Central memory CD8-positive, alpha-beta T cell (primary cell): ENCODE results near the gene PAPPA.

Experiments used
- ATAC-seq: fragments of 150-1000 bp; cut with Tn5 transposase; replicated peaks from 2 replicates; pipeline ENCODE4 v1.10.0; 2022; ENCODE audit warnings: mild to moderate bottlenecking, moderate FRiP score, moderate number of reproducible peaks; ENCODE audit not compliant: poor library complexity, severe bottlenecking; ENCODE audit errors: extremely low read depth
- DNase-seq, 2 donors: peaks; one replicate each; pipeline ENCODE4 v3.0.0; 2021; ENCODE audit warnings: low spot score in 2 of 2
- H3K27ac Mint-ChIP-seq: one replicate; pipeline ENCODE4 v1.8.0; 2022; ENCODE audit warnings: low read depth, mild to moderate bottlenecking, moderate library complexity, mixed read lengths
- H3K27me3 Mint-ChIP-seq: one replicate; pipeline ENCODE4 v1.8.0; 2022; ENCODE audit warnings: mixed read lengths
- H3K36me3 Mint-ChIP-seq: one replicate; pipeline ENCODE4 v1.8.0; 2022; ENCODE audit warnings: mild to moderate bottlenecking, moderate library complexity, mixed read lengths; ENCODE audit not compliant: insufficient read depth
- H3K4me1 Mint-ChIP-seq: one replicate; pipeline ENCODE4 v1.8.0; 2022; ENCODE audit warnings: mixed read lengths
- H3K4me3 Mint-ChIP-seq: one replicate; pipeline ENCODE4 v1.8.0; 2022; ENCODE audit warnings: mild to moderate bottlenecking, moderate library complexity, mixed read lengths
- H3K9me3 Mint-ChIP-seq: one replicate; pipeline ENCODE4 v1.8.0; 2022; ENCODE audit warnings: mixed read lengths

Gene PAPPA

DNA sequence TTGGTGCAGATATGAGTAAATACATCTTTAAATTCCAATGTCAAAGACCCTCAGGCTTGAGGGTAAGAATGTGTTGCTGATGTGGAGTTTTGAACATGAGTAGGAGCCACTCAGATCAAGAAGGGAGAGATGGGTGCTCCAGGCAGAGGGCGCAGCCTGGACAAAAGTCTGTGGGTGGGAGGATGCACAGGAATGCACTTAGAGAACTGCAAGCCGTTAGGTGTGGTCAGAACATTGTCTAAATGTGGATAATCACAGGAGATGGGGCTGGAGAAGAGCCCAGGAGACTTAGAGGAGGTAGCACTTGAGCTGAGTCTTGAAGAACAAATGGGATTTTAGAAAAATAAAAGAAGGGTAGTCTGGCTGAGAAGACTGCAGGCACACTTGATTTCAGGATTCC lies 255.5 kb downstream of the PAPPA start:
- no peak for ATAC-seq
- H3K27ac Mint-ChIP-seq, result no peak overlapping the region

DNA sequence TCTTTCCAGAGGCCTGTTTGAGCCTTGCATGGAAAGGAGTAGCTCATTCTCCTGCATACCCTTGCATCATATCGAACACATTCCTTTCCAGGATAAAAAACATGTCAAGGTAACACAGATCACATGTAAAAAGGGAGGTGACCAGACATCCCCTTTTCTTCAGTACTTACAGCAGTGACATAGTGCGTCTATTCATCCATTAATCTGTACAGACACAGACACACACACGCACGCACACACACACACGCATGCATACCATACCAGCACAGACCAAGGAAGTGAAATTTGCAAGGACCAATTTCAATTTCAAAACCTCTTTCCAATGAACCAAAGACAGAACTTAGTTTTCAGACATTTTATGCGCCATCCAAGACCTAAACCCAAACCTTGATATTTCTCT lies 256.0 kb downstream of the PAPPA start:
- ATAC-seq (no peak), DNase-seq (no peak)
- Mint-ChIP-seq H3K9me3 (no peaks in the 10 kb centered on the region), H3K27ac (no peak overlapping the region), H3K27me3 (no peaks in the 10 kb centered on the region), H3K4me1 (no peaks in the 10 kb centered on the region), H3K4me3 (no peak overlapping the region), H3K36me3 (peaks cover 2% of the 10 kb centered on the region)

More for the DNA sequence above, 255.5 kb downstream of the PAPPA start:
- no peak for DNase-seq
- H3K4me1 Mint-ChIP-seq, result no peaks in the 10 kb centered on the region
- no peaks in the 10 kb centered on the region for H3K27me3 Mint-ChIP-seq
- no peaks in the 10 kb centered on the region for H3K9me3 Mint-ChIP-seq
- H3K36me3 Mint-ChIP-seq, result peaks cover 2% of the 10 kb centered on the region
- H3K4me3 Mint-ChIP-seq, result no peak overlapping the region

DNA sequence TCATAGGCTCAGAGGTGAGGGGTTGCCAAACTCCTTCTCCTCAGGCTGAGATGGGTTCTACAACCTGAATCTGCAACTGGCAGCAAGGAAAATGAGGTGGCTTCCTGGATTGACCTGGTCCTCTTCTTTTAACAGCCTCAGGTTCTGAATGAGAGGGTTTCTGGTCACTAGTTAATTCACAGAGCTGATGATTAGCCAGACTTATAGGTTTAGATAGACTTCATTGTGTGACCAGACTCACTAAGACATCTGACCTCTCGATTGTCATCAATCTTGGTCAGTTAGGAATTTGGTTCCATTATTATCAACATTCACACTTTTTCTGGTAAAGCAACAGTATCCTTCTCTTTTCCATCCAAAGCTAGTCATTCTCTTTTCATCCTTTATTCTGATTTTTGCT lies 257.9 kb downstream of the PAPPA start:
- ATAC-seq (no peak), DNase-seq (no peak)
- no peaks in the 10 kb centered on the region for H3K9me3 Mint-ChIP-seq
- no peaks in the 10 kb centered on the region for H3K27me3 Mint-ChIP-seq
- no peak overlapping the region for H3K27ac Mint-ChIP-seq
- H3K4me1 Mint-ChIP-seq, result no peaks in the 10 kb centered on the region
- no peak overlapping the region for H3K4me3 Mint-ChIP-seq
- H3K36me3 Mint-ChIP-seq, result peaks cover 2% of the 10 kb centered on the region

DNA sequence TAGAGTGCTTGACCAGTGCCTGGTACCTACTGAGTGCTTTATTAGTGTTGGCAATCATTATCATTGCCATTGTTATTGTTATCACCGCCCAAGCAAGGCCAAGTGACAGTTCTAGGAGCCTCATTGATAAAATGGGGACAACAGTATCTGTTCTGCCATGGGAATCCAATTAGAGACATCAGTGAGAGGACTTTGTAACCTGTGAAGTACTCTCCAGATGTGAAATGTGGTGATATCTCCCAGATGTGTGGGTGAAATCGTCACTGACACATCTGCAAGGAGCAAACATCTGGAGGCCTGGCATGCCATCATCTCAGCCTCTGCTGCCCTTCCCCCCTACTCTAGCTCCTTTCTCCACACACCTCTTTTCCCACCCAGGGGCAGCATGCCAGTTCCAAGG lies 260.8 kb downstream of the PAPPA start:
- no peaks in the 10 kb centered on the region for H3K36me3 Mint-ChIP-seq
- no peaks in the 10 kb centered on the region for H3K27me3 Mint-ChIP-seq
- H3K4me1 Mint-ChIP-seq, result no peaks in the 10 kb centered on the region
- no peak overlapping the region for H3K4me3 Mint-ChIP-seq
- no peak overlapping the region for H3K27ac Mint-ChIP-seq
- no peaks in the 10 kb centered on the region for H3K9me3 Mint-ChIP-seq
- DNase-seq, result no peak
- no peak for ATAC-seq

DNA sequence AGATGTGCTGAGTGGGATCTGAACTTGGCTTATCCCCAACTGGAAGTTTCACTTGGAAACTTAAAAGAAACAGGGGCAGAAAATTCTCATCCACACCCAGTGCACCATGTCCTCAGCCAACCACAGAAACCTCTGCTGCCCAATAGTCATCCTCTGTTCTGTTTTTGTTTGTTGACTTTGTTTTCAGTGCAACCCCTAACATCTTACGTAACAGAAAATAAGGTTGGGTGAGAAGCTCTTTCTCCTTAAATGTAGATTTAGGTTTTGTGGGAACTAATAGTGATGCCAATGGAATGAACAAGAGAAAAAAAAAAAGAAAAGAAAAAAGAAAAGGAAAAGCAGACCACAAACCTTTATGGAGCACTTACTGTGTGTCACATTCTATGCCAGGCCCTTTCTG lies 262.8 kb downstream of the PAPPA start:
- no peak overlapping the region for H3K27ac Mint-ChIP-seq
- no peaks in the 10 kb centered on the region for H3K27me3 Mint-ChIP-seq
- DNase-seq, result no peak
- no peak for ATAC-seq
- no peaks in the 10 kb centered on the region for H3K9me3 Mint-ChIP-seq
- no peak overlapping the region for H3K4me3 Mint-ChIP-seq
- H3K36me3 Mint-ChIP-seq, result no peaks in the 10 kb centered on the region
- H3K4me1 Mint-ChIP-seq, result no peaks in the 10 kb centered on the region

DNA sequence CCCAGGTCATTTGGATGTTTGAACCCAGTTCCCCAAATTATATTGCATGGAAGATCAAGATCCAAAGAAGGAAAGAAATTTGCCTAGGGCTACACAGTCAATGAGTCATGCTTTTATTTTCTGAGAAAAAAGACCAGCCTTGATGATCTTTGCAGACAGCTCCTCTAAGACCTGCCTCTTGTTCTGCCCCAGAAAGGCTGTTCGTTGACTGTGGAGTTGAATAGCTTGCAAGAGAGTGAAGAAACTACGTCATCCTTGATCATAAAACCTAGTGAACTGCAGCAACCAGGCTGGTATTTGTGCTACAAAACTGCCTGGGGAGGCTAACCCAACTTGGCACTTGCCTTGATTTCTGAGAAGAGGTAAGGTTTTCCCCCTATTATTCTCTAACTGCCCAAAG lies 263.9 kb downstream of the PAPPA start:
- H3K27ac Mint-ChIP-seq, result no peak overlapping the region
- H3K9me3 Mint-ChIP-seq, result no peaks in the 10 kb centered on the region
- DNase-seq (no peak), ATAC-seq (no peak)
- no peak overlapping the region for H3K4me3 Mint-ChIP-seq
- no peaks in the 10 kb centered on the region for H3K4me1 Mint-ChIP-seq
- no peaks in the 10 kb centered on the region for H3K27me3 Mint-ChIP-seq
- H3K36me3 Mint-ChIP-seq, result peaks cover 2% of the 10 kb centered on the region

DNA sequence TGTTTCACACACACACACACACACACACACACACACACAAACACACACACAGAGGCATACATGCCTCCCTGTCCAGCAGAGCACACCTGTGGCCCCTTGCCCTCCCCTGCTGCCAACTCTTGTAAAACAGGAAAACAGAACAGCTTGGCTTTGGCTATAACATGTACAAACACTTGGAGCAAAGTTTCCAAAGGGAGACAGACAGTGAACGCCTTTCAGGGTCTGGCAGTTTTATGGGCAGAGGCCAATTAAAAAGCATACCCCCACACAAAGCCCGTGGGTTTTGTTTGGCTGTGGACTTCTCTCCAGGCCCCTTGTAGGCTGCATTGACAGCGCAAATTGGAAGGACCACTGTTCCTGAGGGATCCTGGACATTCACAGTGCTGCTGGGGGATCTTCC lies 265.6 kb downstream of the PAPPA start:
- Mint-ChIP-seq H3K36me3 (peaks cover 2% of the 10 kb centered on the region), H3K27ac (no peak overlapping the region), H3K4me1 (no peaks in the 10 kb centered on the region), H3K4me3 (no peak overlapping the region), H3K9me3 (no peaks in the 10 kb centered on the region), H3K27me3 (no peaks in the 10 kb centered on the region)
- ATAC-seq (no peak), DNase-seq (no peak)

DNA sequence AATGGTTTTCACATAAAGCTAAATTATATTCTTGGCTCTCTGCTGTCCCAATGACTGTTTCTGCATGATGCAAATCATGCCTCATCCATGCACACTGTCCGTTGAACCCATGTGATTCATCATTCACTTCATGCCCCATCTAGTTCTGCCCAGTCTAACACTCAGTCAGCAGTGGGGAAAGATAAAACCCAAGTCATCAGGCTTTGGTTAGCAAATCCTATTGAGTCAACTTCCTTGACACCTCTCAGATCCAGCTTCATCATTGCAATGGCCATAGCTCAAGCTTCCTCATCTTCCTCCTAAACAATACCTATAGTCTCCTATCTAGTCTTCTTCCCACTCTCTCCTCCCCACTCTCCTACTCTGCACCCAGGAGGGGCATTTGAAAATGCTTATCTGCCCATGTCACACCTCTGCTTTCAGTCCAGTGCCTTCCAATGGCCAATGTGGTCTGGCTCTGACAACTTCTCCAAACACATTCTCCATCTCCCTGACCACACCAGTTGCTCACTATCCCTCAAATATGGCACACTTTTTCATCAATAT lies 267.5 kb downstream of the PAPPA start:
- ATAC-seq (no peak), DNase-seq (no peak)
- Mint-ChIP-seq H3K36me3 (peaks cover 2% of the 10 kb centered on the region), H3K4me3 (no peak overlapping the region), H3K9me3 (no peaks in the 10 kb centered on the region), H3K4me1 (no peaks in the 10 kb centered on the region), H3K27ac (no peak overlapping the region), H3K27me3 (no peaks in the 10 kb centered on the region)

DNA sequence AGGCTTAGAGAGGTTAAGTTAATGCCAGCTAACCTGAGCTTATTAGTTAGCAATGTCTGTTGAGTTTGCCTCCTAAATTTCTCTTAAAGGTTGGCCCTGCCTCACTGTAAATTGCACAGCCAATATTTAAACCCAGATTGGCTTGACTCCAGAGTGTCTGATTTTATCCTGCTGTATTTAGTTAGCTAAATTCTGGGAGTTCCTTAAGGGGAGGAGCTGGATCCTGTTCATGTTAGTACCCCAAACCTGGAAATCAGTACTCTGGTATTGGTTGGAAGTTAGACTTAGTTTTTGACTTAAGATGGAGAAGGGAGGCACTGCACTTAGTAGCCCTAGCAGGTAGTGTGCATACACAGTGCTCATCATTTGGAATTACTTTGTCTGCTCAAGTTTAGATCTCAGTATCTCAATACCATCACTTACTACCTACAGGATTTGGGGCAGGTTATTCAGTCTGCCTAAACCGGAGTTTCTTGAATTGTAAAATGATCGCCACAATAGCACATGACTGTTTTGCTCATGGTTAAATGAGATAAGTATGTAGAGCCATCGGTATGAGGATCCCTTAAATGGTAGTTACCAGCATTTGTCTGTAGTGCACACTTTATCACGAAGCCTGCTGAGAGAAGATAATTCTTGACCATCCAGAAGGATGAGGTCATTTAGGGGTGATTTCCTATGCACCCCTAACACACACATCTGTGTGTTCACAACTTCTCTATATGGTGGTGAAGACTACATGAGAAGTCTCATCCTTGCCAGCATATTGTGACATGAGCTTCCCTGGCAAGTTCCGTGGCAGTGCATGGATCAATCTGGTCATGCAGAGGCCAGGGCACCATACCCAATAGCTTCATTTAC lies 268.8 kb downstream of the PAPPA start:
- no peak overlapping the region for H3K27ac Mint-ChIP-seq
- DNase-seq, result no peak
- H3K27me3 Mint-ChIP-seq, result no peaks in the 10 kb centered on the region
- no peak for ATAC-seq
- no peak overlapping the region for H3K4me3 Mint-ChIP-seq
- no peaks in the 10 kb centered on the region for H3K9me3 Mint-ChIP-seq
- no peaks in the 10 kb centered on the region for H3K4me1 Mint-ChIP-seq
- peaks cover 2% of the 10 kb centered on the region for H3K36me3 Mint-ChIP-seq

DNA sequence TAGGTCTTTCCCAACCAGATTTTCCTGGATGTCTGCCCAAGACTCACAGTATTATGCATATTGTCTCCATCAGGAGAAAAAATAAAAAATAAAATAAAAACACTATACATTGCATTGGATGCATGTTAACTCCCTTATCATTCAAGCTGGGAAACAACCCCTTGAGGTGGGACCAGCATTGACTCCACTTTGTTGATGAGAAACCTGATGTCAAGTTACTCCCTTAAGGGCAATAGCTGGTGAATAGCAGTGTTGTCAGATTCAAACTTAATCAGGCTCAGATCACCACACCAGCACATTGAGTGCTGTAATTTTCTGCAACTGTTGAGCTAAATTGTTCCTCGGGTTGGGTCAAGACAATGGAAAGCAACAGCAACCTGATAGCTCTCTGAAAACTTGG lies 269.6 kb downstream of the PAPPA start:
- H3K36me3 Mint-ChIP-seq, result peaks cover 2% of the 10 kb centered on the region

DNA sequence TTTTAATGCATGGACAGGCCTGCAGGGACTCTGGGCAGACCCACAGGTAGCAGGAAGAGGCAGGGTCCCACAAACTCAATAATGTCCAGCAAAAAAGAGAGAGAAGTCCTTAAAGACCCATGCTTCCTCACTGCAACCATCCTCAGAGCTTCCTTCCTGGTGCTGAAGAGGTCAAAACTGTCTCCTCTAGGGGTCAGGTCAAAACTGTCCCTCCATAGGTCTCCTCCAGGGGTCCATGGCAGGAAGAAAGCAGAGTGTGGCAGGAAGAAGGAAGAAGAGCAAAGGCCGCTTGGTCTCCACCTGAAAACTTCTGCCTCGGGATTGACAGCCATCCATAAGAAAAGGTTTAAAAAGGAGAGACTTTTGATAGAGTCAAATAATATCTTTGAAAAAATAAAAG lies 271.7 kb downstream of the PAPPA start:
- DNase-seq (no peak), ATAC-seq (no peak)
- Mint-ChIP-seq H3K27ac (no peak overlapping the region), H3K27me3 (no peaks in the 10 kb centered on the region), H3K36me3 (peaks cover 2% of the 10 kb centered on the region), H3K4me3 (no peak overlapping the region), H3K9me3 (no peaks in the 10 kb centered on the region), H3K4me1 (no peaks in the 10 kb centered on the region)

More for the DNA sequence above, 269.6 kb downstream of the PAPPA start:
- Mint-ChIP-seq H3K9me3 (no peaks in the 10 kb centered on the region), H3K4me3 (no peak overlapping the region), H3K27ac (no peak overlapping the region), H3K4me1 (no peaks in the 10 kb centered on the region), H3K27me3 (no peaks in the 10 kb centered on the region)
- DNase-seq, result no peak
- ATAC-seq, result no peak

DNA sequence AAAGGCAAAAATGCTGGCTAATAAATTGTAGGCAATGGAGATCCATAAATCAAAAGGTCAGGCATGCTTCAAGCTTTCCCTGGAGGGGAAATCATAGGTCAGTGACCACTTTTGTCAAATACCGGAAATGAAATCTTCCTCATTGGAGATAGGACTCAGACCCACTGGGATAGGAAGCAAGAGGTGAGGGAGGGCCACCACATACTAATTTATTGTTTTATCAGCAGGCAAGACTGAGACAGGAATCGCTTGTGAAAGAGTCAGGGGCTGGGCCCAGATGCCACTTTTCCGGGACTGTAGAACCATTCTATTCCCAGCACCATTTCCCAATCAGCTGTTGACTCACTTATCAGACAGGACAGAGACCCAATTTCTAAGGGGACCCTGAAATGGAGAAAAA lies 277.3 kb downstream of the PAPPA start:
- Mint-ChIP-seq H3K4me1 (no peaks in the 10 kb centered on the region), H3K4me3 (no peak overlapping the region), H3K36me3 (no peaks in the 10 kb centered on the region), H3K27me3 (no peaks in the 10 kb centered on the region), H3K9me3 (no peaks in the 10 kb centered on the region), H3K27ac (no peak overlapping the region)
- ATAC-seq (no peak), DNase-seq (no peak)

DNA sequence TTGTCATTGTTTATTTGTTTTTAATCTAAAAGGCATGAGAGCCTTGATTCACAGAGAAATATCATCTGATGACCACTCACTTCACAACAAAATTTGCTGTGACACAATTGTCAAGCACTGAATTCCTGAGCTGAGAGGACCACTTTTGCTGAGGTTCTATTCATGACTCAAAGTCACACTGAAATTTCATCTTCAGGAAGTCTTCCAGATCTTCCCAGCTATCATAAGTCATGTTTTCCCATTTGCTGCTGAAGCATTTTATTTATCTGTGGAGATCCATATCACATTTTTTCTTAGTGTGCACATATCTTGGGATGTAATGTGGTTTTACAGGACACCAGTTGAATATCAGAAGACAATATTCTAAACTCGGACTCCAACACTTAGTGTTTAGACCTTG lies 278.5 kb downstream of the PAPPA start:
- DNase-seq (no peak), ATAC-seq (no peak)
- Mint-ChIP-seq H3K9me3 (no peaks in the 10 kb centered on the region), H3K4me3 (no peak overlapping the region), H3K27ac (no peak overlapping the region), H3K27me3 (no peaks in the 10 kb centered on the region), H3K36me3 (no peaks in the 10 kb centered on the region), H3K4me1 (no peaks in the 10 kb centered on the region)
